NCI-H524 (cell line): ENCODE measurements around the gene ADAM15.

Source experiments
- DNase-seq, 2 experiments: peaks; one replicate each; lab custom pipeline; 2025; lab: John Stamatoyannopoulos, UW

The ADAM15 gene

GRCh38 chr1:155030243-155030795 lies 20.8 kb upstream of the ADAM15 start:
- DNase-seq: no peak

- DNase-seq: no peak
Measured at GRCh38 chr1:155030899-155031298, 20.2 kb upstream of the ADAM15 start.

GRCh38 chr1:155032886-155033285 lies 18.2 kb upstream of the ADAM15 start:
- no peak for DNase-seq

- DNase-seq: no peak
Measured at GRCh38 chr1:155033524-155033923, 17.6 kb upstream of the ADAM15 start, which contains the start of the genes DCST1 and DCST2. Gene DCST1 (plus strand): TSS chr1:155033824. CDS start chr1:155034037, 213 bp downstream. Gene DCST2 (minus strand): TSS chr1:155033781. CDS start chr1:155033701, 80 bp downstream.

- no peak for DNase-seq
Measured at GRCh38 chr1:155034318-155035208, 16.6 kb upstream of the ADAM15 start.

GRCh38 chr1:155035936-155036335 lies 15.2 kb upstream of the ADAM15 start:
- no peak for DNase-seq

- no peak for DNase-seq
Measured at GRCh38 chr1:155037043-155037442, 14.1 kb upstream of the ADAM15 start.

GRCh38 chr1:155037851-155038441 lies 13.2 kb upstream of the ADAM15 start:
- DNase-seq: no peak

GRCh38 chr1:155038602-155039307 lies 12.4 kb upstream of the ADAM15 start:
- no peak for DNase-seq

- no peak for DNase-seq
Measured at GRCh38 chr1:155039308-155039669, 11.8 kb upstream of the ADAM15 start.

- DNase-seq: no peak
Measured at GRCh38 chr1:155040358-155041093, 10.6 kb upstream of the ADAM15 start.

- DNase-seq: no peak
Measured at GRCh38 chr1:155042789-155043188, 8.3 kb upstream of the ADAM15 start.

GRCh38 chr1:155043301-155043702 lies 7.8 kb upstream of the ADAM15 start:
- no peak for DNase-seq

GRCh38 chr1:155043793-155044192 lies 7.3 kb upstream of the ADAM15 start:
- no peak for DNase-seq

- DNase-seq: no peak
Measured at GRCh38 chr1:155044365-155044764, 6.8 kb upstream of the ADAM15 start.

GRCh38 chr1:155044812-155045657 lies 6.1 kb upstream of the ADAM15 start:
- DNase-seq: peak; percentile 45 to 53

GRCh38 chr1:155048449-155049334 lies 2.4 kb upstream of the ADAM15 start:
- no peak for DNase-seq

GRCh38 chr1:155049651-155050559 lies 1.2 kb upstream of the ADAM15 start:
- no peak for DNase-seq

- DNase-seq: no peak
Measured at GRCh38 chr1:155051342-155051776, 243 bp downstream of the ADAM15 start.
